Vagina (tissue), 2 donors: ENCODE measurements around the gene ZSCAN9. TPM values are rescaled to one million over a fixed set of nuclear protein-coding genes. Genes with fewer than 3 reads are reported as not detected.

Experiments used
- DNase-seq, 2 donors: peaks; one replicate each; pipeline ENCODE4 v3.0.0-alpha.2; 2017; ENCODE audit errors: extremely low spot score in 2 of 2
- H3K27ac ChIP-seq: fragments of 200-600 bp; sonication (generic); one replicate; pipeline ENCODE4 v1.5.1; 2019
- H3K27me3 ChIP-seq: fragments of 200-600 bp; sonication (generic); one replicate; pipeline ENCODE4 v1.5.1; 2019
- H3K36me3 ChIP-seq, 2 donors: fragments of 200-600 bp; sonication (generic); one replicate each; pipeline ENCODE4 v1.5.1; 2017 to 2019
- H3K4me1 ChIP-seq: fragments of 200-600 bp; sonication (generic); one replicate; pipeline ENCODE4 v1.5.1; 2019
- H3K4me3 ChIP-seq, 2 donors: fragments of 200-600 bp; sonication (generic); 1 replicate in 1 of 2; 2 replicates in 1 of 2; pipeline ENCODE4 v1.5.1; 2016 to 2019
- H3K9me3 ChIP-seq: fragments of 200-600 bp; sonication (generic); one replicate; pipeline ENCODE4 v1.5.1; 2019
- POLR2A ChIP-seq, 2 donors: fragments of 450-650 bp; IDR thresholded peaks; one replicate each; pipeline ENCODE4 v1.6.1; 2017; ENCODE audit warnings: antibody characterized with exemption in 2 of 2, mild to moderate bottlenecking in 2 of 2, moderate library complexity in 2 of 2
- POLR2AphosphoS5 ChIP-seq, 2 donors: sonication (generic); formaldehyde crosslinking; IDR thresholded peaks; one replicate each; pipeline ENCODE4 v1.9.0; 2017; ENCODE audit warnings: antibody characterized with exemption in 2 of 2, mild to moderate bottlenecking in 2 of 2, low read depth in 1 of 2; ENCODE audit not compliant: insufficient read depth in 1 of 2
- intact Hi-C: fragments of 100-400 bp; cut with DNase I; formaldehyde crosslinking; loops from one replicate; pipeline ENCODE4 v1.15.1; 2023
- total RNA-seq: library from RNA; depleted of rRNA; stranded (reverse); fragments of >200 nt; gene quantifications from one replicate; pipeline ENCODE4 v1.2.3, GENCODE V29; 2016
- TF ChIP-seq, protein P1 (sequence below), 3 experiments: fragments of 450-650 bp in 2 of 3; fragments of 200-600 bp in 1 of 3; sonication (generic) in 1 of 3; IDR thresholded peaks; one replicate each; pipeline ENCODE4 v1.5.1; 2017 to 2019; ENCODE audit warnings: antibody characterized with exemption in 3 of 3, mild to moderate bottlenecking in 2 of 3, moderate library complexity in 2 of 3

The ZSCAN9 gene
- total RNA-seq, 1 donor from 2014 or later: 11.3 TPM

DNA sequence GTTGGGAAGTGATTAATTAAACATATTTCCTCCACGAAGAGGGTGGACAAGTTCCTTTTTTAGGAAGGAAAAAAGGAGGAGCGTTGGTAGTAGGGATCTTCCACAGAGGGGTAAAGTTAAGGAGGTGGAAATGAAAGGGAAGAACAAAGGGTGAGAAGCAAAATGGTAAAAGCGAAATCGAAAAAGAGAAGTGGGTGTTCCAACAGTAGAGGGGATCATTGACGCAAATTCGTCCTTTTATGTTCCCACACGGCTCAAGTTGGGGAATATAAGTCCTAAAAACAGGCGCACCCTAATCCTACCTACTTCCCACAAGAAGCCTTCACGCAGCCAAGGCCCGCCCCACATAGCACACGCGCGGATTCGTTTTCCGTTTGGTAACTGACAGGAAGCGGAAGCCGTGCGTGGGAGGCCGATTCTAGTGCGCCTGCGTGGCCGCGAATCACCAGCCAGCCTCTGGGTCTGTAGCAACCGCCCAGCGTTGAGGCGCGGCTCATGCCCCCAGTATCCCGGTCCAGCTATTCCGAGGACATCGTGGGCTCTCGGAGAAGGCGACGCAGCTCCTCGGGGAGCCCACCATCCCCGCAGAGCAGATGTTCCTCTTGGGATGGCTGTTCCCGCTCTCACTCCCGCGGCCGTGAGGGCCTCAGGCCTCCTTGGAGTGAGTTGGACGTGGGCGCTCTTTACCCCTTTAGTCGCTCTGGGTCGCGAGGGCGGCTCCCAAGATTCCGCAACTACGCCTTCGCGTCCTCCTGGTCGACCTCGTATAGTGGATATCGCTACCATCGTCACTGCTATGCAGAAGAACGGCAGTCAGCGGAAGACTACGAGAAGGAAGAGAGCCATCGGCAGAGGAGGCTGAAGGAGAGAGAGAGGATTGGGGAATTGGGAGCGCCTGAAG is 34.1 kb downstream of the ZSCAN9 start, which contains the start of gene NKAPL:
Gene NKAPL (plus strand): TSS at position 421 of the 901 bp plus-strand sequence. CDS start 75 bp downstream, at position 496.
- no peak within 1 kb of the TSS for H3K27ac ChIP-seq
- peak within 1 kb of the TSS; percentile 39 to 50 for H3K4me3 ChIP-seq
- no peak for DNase-seq
- intact Hi-C loops: no loop called here
- no peaks in the 10 kb centered on the region for H3K9me3 ChIP-seq
- TF ChIP-seq POLR2A (IDR thresholded peaks at IDR 0.05) (no peak), POLR2AphosphoS5 (IDR thresholded peaks at IDR 0.05; ENCODE audit: insufficient read depth in 1 of 2, low read depth in 1 of 2) (peak in 1 of 2 donors; percentile 65)
- TF ChIP-seq, protein P1, sequence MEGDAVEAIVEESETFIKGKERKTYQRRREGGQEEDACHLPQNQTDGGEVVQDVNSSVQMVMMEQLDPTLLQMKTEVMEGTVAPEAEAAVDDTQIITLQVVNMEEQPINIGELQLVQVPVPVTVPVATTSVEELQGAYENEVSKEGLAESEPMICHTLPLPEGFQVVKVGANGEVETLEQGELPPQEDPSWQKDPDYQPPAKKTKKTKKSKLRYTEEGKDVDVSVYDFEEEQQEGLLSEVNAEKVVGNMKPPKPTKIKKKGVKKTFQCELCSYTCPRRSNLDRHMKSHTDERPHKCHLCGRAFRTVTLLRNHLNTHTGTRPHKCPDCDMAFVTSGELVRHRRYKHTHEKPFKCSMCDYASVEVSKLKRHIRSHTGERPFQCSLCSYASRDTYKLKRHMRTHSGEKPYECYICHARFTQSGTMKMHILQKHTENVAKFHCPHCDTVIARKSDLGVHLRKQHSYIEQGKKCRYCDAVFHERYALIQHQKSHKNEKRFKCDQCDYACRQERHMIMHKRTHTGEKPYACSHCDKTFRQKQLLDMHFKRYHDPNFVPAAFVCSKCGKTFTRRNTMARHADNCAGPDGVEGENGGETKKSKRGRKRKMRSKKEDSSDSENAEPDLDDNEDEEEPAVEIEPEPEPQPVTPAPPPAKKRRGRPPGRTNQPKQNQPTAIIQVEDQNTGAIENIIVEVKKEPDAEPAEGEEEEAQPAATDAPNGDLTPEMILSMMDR (IDR thresholded peaks at IDR 0.05): no peak
- H3K27me3 ChIP-seq: no peaks in the 10 kb centered on the region
- peaks cover 11% of the 10 kb centered on the region for H3K4me1 ChIP-seq
- H3K36me3 ChIP-seq: no peaks in the 10 kb centered on the region

DNA sequence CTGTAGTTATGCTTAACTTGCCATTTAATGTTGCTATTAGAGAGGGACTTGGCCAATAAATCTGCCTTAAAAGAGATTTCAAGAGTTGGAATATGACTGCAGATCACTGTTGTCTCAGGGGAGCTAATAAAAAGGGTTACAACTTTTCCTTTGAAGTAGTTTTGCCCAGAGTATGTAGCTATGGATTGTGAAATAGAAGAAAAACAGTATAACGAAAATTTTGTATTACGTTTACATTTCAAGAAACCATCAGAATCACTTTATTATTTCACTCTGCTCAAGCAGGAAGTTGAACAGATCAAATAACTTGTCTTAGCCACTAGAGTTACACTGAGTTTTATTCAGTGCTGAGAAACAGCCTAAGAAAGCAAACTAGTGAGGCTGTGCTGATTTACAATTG is 38.8 kb downstream of the ZSCAN9 start:
- no peak for DNase-seq
- H3K9me3 ChIP-seq: no peaks in the 10 kb centered on the region

DNA sequence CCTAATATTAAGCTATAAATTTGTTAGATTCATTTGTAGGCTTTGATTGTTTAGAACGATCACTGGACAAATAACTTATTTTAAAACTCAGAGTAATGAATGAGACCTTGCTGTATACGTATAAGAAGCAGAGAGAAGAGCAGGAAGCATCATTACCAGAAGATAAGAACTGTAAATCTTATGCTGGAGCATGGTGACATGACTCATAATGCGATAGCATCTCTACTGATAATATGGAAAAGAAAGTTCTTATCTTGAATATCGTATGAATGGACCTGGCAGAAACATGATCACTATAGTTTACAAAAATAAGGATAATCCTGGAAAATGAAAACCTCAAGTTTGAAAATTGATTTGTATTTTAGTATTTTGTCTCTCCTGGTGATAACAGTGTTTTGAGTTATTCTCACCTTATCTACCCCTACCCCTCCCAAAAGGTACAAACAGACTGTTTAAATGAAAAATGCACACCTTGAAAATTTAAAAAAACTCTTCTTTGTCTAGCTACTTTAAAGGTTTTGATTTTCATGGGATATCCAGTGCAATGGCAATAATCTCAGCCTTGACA is 39.8 kb downstream of the ZSCAN9 start:
- TF ChIP-seq POLR2A (IDR thresholded peaks at IDR 0.05) (no peak), POLR2AphosphoS5 (IDR thresholded peaks at IDR 0.05; ENCODE audit: insufficient read depth in 1 of 2, low read depth in 1 of 2) (no peak)
- TF ChIP-seq, protein P1 (IDR thresholded peaks at IDR 0.05): no peak
- no peak for DNase-seq
- no peaks in the 10 kb centered on the region for H3K27me3 ChIP-seq
- peaks cover 30% of the 10 kb centered on the region for H3K4me1 ChIP-seq
- no peak overlapping the region for H3K4me3 ChIP-seq
- H3K27ac ChIP-seq: no peak overlapping the region
- H3K36me3 ChIP-seq: no peaks in the 10 kb centered on the region
- no peaks in the 10 kb centered on the region for H3K9me3 ChIP-seq
- intact Hi-C loops: no loop called here

More for the DNA sequence above, 38.8 kb downstream of the ZSCAN9 start:
- H3K4me3 ChIP-seq: no peak overlapping the region
- H3K27me3 ChIP-seq: no peaks in the 10 kb centered on the region
- intact Hi-C loops: no loop called here
- peaks cover 30% of the 10 kb centered on the region for H3K4me1 ChIP-seq
- no peaks in the 10 kb centered on the region for H3K36me3 ChIP-seq
- TF ChIP-seq POLR2AphosphoS5 (IDR thresholded peaks at IDR 0.05; ENCODE audit: insufficient read depth in 1 of 2, low read depth in 1 of 2): no peak
- TF ChIP-seq POLR2A (IDR thresholded peaks at IDR 0.05): no peak
- TF ChIP-seq, protein P1 (IDR thresholded peaks at IDR 0.05): no peak
- no peak overlapping the region for H3K27ac ChIP-seq

DNA sequence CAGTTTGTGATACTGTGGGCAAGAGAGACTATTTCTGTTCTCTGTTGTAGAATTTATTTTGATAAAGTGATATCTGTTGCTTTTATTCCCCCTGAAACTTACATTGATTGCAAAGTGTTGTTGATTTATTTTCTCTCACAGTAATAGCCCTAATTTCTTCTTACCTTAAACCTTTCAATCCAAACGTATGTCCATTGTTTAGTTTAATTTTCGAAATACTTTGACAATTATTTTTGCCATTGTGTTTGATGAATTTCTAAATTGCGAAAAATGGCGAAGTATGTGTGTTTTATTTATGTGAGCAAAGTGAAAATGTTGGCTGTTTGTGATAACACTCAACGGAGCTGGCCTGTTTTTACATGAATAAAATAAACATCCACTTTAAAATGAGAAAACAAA is 41.5 kb downstream of the ZSCAN9 start:
- H3K36me3 ChIP-seq: peaks cover 0 to under 1% of the 10 kb centered on the region in 2 donors
- intact Hi-C loops: no loop called here
- H3K9me3 ChIP-seq: no peaks in the 10 kb centered on the region
- H3K4me1 ChIP-seq: peaks cover 31% of the 10 kb centered on the region
- peak overlapping the region; percentile 84 for H3K27ac ChIP-seq
- no peak for DNase-seq
- TF ChIP-seq, protein P1 (IDR thresholded peaks at IDR 0.05): no peak
- TF ChIP-seq POLR2A (IDR thresholded peaks at IDR 0.05): no peak
- TF ChIP-seq POLR2AphosphoS5 (IDR thresholded peaks at IDR 0.05; ENCODE audit: insufficient read depth in 1 of 2, low read depth in 1 of 2): no peak
- H3K27me3 ChIP-seq: no peaks in the 10 kb centered on the region
- H3K4me3 ChIP-seq: peak overlapping the region; percentile 59 to 75
